Ammon's horn (tissue), 1 donor: ENCODE measurements around the gene EGFL8.

Experiments used
- DNase-seq: peaks from one replicate; pipeline ENCODE4 v3.0.0-alpha.2; 2016; ENCODE audit warnings: low spot score

Gene EGFL8

DNA sequence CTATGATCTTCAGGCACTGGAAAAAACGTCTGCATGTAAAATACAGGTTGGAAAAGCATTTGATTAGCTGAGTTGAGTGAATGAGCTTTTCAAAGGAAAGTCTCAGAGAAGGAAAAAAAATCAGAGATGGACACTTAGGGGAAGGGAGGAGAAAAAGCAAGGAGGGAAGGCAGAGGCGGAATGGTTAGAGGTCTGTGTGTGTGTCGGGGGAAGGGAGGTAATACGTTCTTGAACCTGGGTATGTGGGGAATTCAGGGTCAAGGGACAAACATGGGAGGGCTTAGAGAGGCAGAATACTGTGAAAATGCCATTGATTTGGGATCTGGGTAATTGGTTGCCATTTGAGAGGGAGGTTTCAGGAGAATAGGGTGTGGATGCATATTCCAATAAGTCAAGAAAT lies 17.7 kb upstream of the EGFL8 start:
- no peak for DNase-seq

DNA sequence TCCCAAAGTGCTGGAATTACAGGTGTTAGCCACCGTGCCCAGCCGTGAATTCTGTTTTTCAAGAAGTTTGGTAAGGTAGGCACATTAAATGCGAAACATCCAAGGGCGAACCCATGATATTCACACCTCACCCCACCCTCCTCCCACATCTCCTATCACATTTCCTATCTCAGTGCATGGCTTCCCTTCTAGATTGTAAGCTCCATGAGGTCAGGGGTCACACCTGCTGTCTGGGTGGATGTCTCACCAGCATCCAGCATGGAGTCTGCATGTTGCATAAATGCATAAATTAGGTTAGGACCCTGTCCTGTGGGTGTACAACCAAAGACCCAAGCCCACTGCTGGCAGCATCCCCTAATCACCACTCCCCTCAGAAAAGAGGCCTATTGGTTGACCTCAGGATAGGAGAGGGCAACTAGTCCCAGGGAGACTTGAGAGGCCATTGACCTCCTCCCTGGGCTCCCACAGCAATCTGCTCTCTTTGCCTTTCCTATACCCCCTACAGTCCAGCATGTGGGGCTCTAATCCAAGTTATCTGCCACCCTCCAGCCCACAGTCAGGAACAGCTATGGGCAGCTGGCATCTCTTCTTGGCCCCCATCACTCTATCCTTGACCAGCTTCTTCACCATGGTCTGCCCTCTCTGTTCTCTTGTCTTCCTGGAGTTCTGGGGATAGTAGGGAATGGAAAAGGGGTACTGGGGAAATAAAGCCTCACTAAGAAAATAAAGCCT lies 16.8 kb upstream of the EGFL8 start:
- DNase-seq, result no peak

DNA sequence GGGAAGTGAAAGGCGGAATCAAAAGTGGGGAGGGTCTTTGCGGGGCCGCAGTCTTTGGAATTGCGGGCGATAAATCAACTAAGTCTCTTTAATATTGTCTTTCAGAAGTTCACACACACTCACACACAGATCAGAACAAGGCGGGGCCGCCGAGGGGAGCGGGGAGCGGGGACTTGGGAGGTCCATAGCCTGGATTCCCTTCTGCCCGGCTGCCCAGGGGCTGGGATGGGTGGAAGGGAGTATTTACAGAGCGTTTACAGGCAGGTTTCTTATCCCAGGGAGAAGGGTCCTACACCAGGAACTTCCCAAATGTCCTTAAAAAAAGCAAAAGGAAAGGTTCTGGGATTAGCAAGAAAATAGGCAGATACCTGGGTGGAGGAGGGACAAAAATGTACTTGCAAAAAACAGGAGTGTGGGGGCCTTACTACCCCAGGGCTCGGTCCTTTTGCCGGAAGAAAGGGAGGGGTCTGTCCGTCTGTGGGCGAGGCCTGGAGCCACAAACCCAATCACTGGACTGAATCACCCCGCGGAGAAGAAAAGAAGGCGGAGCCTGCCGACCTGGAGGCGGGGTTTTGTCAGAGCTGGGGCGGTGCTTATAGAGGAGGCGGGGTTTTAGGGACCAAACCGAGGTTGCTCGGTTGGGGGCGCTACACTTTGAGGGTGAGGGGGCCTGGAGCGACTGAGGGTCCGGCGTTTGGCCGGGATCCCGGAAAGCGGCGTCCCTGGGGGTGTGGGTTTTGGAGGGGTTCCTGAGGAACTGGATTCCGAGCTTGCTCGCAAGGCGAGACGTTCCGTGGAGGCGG lies 15.9 kb upstream of the EGFL8 start:
- peak; percentile 41 for DNase-seq

DNA sequence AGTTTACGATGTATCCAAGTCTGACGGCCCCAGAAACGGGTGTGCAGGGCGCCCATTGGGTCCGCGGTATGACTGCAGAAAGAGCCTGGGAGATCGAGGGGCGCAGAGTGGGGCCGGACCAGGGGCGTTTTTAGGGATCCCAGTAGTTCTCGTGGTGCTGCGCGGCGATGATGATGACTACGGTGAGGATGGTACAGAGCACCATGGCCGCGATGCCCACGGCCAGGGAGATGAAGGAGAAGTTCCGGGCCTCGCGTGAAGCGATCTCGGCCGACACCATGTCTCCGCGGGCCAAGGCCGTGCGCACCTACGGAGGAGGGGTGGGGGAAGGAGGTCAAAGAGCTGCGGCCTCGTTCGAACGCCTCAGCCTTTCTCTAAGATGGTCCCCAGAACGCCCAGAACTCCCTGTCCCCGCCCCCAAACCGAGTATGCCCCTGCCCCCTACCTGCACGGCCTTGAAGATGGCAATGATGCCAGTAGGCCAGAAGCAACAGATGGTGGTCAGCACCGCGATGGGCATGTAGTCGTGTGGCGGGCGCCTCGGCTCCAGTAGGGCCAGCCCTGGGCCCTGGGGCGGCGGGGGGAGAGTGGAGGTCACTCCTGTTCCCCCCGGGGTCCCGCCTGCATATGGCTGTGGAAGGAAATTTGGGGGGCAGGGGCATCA lies 15.2 kb upstream of the EGFL8 start:
- no peak for DNase-seq

DNA sequence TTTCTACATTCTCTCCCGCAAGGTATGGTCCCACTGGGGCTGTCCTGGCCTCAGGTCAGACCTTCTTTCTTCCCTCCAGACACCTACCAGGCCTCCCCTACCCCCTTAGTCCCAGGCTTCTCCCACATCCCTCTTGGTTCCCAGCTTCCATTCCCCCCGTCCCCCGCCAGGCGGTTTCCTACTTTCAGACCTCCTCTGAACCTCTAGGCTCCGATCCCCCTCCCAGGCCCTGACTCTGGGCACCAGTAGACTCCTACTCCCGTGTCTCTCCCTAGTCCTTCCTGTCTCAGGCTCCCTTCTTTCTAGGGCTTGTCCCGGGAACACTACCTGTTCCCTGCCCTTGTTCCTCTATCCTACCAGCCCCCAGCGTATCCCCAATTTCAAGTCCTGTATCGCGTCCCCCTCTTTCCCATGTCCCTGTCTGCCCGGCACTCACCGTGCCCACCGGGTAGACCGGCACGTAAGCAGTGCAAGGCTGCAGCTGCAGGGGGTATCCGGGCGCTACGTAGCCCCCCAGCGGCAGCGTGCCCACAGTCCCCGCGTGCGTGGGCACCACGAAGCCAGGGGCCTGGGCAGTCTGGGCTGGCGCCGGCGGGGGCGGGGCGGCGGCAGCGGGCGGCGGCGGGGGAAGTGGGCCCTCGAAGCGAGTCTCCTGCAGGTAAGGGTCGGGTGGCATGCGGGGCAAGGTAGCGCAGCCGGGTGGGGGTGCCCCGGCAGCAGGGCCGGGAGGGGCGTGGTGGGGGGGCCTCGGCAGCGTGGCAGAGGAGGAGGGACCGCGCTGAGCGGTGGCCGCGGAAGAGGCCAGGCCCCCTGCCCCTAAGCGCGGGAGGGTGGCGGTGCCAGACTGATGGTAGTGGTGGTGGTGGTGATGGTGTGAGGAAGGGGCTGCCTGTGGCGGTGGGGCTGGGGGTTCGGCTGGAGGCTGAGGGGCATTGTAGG lies 14.2 kb upstream of the EGFL8 start:
- DNase-seq, result no peak

DNA sequence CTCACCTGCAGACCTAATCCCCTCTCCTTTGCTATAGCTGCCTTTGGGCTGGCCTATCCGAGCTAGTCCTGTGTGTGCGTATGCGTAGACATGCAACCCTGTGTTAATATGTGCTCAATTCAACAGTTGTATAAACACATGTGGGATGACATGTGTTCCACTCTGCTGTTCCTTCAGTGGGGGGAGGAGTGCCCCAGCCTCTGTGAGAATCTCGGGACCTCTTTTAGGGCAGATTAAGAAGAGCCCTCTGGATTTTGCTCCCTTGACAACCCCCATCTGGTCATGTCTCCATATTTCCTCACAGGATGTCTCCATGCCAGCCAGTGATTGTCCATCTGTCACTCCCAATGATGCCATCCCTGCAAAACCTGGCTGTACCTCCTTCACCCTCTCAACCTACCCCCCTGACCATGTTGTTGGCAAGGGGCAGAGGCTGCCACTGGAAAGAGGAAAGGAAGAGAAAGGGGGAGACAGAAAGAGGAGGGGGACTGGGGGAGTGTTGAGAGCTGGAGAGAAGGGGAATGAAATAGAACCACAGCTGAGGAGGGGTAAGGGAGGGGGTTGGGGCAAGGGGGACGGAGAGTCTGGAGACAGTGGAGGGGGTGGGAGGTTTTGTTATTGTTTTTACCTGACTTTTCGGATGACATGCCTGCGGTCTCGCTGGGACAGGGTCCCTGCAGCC lies 13.1 kb upstream of the EGFL8 start:
- no peak for DNase-seq

- peak; percentile 52 for DNase-seq
Measured at GRCh38 chr6:32151863-32152768, 12.3 kb upstream of the EGFL8 start, which contains the start of gene PRRT1. Gene PRRT1 (minus strand): TSS chr6:32151939. CDS start chr6:32151827, 112 bp downstream.

DNA sequence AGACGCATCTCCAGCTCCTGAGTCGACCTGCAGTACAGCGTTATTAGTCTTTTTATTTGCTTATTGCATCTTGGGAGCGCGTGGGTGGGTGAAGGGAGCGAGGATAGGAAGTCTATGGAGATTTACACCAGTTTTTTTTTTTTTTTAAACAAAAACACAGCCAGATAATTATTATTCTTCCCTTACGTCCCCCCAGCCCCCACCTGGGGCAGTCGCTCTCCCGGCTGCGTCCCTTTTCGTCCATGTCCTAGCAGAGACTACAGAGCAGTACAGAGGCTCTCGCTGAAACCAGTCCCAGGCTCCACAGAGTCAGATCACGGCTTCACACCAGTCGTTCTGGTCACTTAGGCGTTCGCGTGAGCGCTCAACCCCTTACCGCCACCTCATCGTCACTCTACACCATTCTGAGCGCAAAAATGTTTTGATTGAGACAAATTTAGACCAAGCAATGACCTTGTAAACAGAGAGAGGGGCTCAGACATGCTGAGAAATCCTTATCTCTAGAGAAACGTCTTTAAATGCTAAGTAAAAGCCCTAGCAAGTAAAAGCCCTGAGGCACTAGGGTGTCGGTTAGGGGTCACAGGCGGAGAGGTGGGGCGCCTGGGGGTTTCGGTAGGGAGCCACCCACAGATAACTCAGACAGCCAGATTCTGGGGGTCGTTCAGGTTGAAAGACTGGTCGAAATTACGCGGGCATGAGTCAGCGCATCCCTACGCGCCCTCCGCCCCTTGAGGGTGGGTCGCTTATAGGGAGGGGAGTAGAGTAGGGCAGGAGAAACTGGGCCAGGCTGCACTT lies 11.4 kb upstream of the EGFL8 start:
- DNase-seq, result no peak

GRCh38 chr6:32153564-32154513 lies 10.6 kb upstream of the EGFL8 start, which contains the start of gene PPT2:
Gene PPT2 (plus strand): TSS chr6:32154141. CDS start chr6:32154595, 454 bp downstream.
- peak; percentile 95 for DNase-seq

- peak; percentile 70 for DNase-seq
Measured at GRCh38 chr6:32154514-32155161, 9.8 kb upstream of the EGFL8 start.

DNA sequence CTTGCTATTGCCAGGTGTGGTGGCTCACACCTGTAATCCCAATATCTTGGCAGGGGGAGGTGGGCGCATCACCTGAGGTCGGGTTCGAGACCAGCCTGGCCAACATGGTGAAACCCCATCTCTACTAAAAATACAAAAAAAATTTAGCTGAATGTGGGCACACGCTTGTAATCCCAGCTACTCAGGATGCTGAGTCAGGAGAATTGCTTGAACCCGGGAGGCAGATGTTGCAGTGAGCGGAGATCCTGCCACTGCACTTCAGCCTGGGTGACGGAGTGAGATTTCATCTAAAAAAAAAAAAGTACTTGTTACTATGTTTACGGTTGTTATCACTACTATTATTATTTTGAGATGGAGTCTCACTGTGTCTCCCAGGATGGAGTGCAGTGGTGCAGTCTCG lies 7.5 kb upstream of the EGFL8 start:
- DNase-seq, result no peak

DNA sequence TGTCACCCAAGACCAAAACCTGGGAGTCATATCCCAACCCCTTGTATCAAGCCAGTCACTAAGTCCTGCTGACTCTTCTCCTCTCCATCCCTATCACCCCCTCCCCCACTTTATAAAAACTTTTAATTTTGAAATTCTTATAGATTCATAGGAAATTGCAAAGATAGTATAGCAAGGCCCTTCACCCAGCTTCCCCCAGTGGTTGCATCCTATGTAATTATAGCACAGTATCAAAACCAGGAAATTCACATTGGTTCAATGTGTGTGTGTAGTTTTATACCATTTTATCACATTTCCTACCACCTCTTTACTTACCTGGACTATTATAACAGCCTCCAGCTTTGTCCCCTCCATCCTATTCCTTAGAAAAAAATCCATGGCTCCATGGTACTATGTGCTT lies 6.3 kb upstream of the EGFL8 start:
- no peak for DNase-seq

GRCh38 chr6:32163559-32164258 lies 686 bp upstream of the EGFL8 start:
- peak; percentile 58 for DNase-seq

GRCh38 chr6:32166411-32167061 lies 2.1 kb downstream of the EGFL8 start:
- no peak for DNase-seq

DNA sequence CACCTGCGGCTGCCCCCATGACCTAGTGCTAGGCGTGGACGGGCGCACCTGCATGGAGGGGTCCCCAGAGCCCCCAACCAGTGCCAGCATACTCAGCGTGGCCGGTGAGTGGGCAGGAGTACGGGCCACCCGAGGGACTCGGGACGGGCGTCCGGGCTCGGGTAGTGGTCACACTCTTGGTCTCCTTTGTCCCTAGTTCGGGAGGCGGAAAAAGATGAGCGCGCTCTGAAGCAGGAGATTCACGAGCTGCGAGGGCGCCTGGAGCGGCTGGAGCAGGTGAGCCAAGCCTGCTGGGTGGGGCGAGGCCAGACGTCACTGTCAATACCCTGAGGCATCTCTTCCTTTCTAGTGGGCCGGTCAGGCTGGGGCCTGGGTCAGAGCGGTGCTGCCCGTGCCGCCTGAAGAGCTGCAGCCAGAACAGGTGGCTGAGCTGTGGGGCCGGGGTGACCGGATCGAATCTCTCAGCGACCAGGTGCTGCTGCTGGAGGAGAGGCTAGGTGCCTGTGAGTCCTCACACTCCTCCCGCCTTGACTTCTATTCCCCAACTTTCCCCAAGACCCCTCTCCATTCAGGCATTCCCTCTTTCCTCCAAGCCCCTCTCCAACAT lies 2.9 kb downstream of the EGFL8 start:
- no peak for DNase-seq

GRCh38 chr6:32167761-32168262 lies 3.4 kb downstream of the EGFL8 start:
- no peak for DNase-seq
